ENCODE measurements around the gene AHRR.
"Not testable (repeated sequence)": the region's sequence is repeated elsewhere in the genome, so short reads cannot be mapped to it uniquely, and the experiment has no call there.

AHRR gene

DNA sequence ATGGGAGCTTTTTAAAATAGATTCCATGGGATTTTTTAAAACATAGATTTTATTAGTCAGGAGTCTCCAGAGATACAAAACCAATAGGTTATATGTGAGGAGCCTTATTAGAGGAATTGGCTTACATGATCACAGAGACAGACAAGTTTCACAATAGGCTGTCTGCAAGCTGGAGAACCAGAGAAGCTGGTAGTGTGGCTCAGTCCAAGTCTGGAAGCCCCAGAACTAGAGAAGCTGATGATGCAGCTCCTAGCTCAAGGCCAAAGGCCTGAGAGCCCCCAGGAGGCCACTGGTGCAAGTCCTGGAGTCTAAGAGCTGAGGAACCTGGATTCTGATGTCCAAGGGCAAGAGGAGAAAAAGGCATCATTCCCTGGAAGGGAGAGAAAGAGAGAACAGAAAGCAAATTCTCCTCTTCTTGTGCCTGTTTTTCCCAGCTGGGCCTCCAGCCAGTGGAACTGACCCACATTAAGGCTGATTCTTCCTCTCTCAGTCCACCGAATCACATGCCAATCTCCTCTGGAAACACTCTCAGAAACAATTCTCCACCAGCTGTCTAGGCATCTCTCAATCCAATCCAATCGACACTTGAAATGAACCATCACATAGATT lies 59.3 kb downstream of the AHRR start:
- Histone ChIP-seq H3K36me3 (ENCODE audit: insufficient read depth, low read length) (peaks cover 19% of the 10 kb centered on the region), H3K27ac (ENCODE audit: low read depth, low read length, poor library complexity, severe bottlenecking) (no peak overlapping the region), H3K79me2 (ENCODE audit: insufficient read depth, low read length) (no peaks in the 10 kb centered on the region), H3K27me3 (ENCODE audit: insufficient read depth, low read length) (no peaks in the 10 kb centered on the region), H3F3A (ENCODE audit: insufficient read depth, low read length) (no peaks in the 10 kb centered on the region), H3K4me1 (ENCODE audit: insufficient read depth, low read length, severe bottlenecking) (peaks cover 36% of the 10 kb centered on the region), H3K9me2 (ENCODE audit: low read depth, low read length) (no peaks in the 10 kb centered on the region), H4K20me1 (ENCODE audit: insufficient read depth, low read length) (no peaks in the 10 kb centered on the region), H3K4me2 (ENCODE audit: low read length) (no peak overlapping the region), H3K4me3 (ENCODE audit: low read depth, low read length, poor library complexity, severe bottlenecking) (no peak overlapping the region), H3K9ac (ENCODE audit: low read length) (no peak overlapping the region), H2AFZ (ENCODE audit: low read length) (no peak overlapping the region), H3K9me3 (ENCODE audit: low read length) (peaks cover 13% of the 10 kb centered on the region; the same call in 1 of the 2 replicates)
- TF ChIP-seq, protein P1, sequence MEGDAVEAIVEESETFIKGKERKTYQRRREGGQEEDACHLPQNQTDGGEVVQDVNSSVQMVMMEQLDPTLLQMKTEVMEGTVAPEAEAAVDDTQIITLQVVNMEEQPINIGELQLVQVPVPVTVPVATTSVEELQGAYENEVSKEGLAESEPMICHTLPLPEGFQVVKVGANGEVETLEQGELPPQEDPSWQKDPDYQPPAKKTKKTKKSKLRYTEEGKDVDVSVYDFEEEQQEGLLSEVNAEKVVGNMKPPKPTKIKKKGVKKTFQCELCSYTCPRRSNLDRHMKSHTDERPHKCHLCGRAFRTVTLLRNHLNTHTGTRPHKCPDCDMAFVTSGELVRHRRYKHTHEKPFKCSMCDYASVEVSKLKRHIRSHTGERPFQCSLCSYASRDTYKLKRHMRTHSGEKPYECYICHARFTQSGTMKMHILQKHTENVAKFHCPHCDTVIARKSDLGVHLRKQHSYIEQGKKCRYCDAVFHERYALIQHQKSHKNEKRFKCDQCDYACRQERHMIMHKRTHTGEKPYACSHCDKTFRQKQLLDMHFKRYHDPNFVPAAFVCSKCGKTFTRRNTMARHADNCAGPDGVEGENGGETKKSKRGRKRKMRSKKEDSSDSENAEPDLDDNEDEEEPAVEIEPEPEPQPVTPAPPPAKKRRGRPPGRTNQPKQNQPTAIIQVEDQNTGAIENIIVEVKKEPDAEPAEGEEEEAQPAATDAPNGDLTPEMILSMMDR (IDR thresholded peaks at IDR 0.05; ENCODE audit: low read length) = no peak
- TF ChIP-seq EZH2 (IDR thresholded peaks at IDR 0.05; ENCODE audit: borderline replicate concordance, low read length) = no peak

GRCh38 chr5:383066-383465 lies 61.6 kb downstream of the AHRR start:
- no peak overlapping the region for H3K4me3 ChIP-seq (ENCODE audit: low read depth, low read length, poor library complexity, severe bottlenecking)
- peaks cover 19% of the 10 kb centered on the region for H3K36me3 ChIP-seq (ENCODE audit: insufficient read depth, low read length)
- no peaks in the 10 kb centered on the region for H3K27me3 ChIP-seq (ENCODE audit: insufficient read depth, low read length)
- no peak for TF ChIP-seq EZH2 (IDR thresholded peaks at IDR 0.05; ENCODE audit: borderline replicate concordance, low read length)
- H2AFZ ChIP-seq (ENCODE audit: low read length) = no peak overlapping the region
- no peaks in the 10 kb centered on the region for H3K79me2 ChIP-seq (ENCODE audit: insufficient read depth, low read length)
- no peak overlapping the region for H3K4me2 ChIP-seq (ENCODE audit: low read length)
- no peak overlapping the region for H3K9ac ChIP-seq (ENCODE audit: low read length)
- H3F3A ChIP-seq (ENCODE audit: insufficient read depth, low read length) = no peaks in the 10 kb centered on the region
- H3K4me1 ChIP-seq (ENCODE audit: insufficient read depth, low read length, severe bottlenecking) = peaks cover 33% of the 10 kb centered on the region
- H3K9me3 ChIP-seq (ENCODE audit: low read length) = peaks cover 17% of the 10 kb centered on the region; the same call in 1 of the 2 replicates
- no peaks in the 10 kb centered on the region for H4K20me1 ChIP-seq (ENCODE audit: insufficient read depth, low read length)
- no peaks in the 10 kb centered on the region for H3K9me2 ChIP-seq (ENCODE audit: low read depth, low read length)
- no peak overlapping the region for H3K27ac ChIP-seq (ENCODE audit: low read depth, low read length, poor library complexity, severe bottlenecking)

DNA sequence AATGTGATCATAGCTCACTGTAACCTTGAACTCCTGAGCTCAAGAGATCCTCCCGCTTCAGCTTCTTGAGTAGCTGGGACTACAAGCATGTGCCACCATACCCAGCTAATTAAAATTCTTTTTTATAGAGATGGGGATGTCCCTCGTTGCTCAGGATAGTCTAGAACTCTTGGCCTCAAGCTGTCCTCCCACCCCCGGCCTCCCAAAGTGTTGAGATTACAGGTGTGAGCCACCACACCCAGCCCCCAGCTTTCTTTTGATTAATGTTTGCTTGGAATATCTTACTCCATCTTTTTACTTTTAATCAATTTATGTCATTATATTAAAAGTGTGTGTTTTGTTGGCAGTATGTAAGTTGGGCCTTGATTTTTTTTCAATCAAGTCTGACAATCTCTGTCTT lies 62.1 kb downstream of the AHRR start:
- Histone ChIP-seq H3K4me3 (ENCODE audit: low read depth, low read length, poor library complexity, severe bottlenecking) (no peak overlapping the region), H3K79me2 (ENCODE audit: insufficient read depth, low read length) (no peaks in the 10 kb centered on the region), H2AFZ (ENCODE audit: low read length) (no peak overlapping the region), H3K4me2 (ENCODE audit: low read length) (no peak overlapping the region), H3K36me3 (ENCODE audit: insufficient read depth, low read length) (peaks cover 19% of the 10 kb centered on the region), H3K9me2 (ENCODE audit: low read depth, low read length) (no peaks in the 10 kb centered on the region), H3K9me3 (ENCODE audit: low read length) (peaks cover 17% of the 10 kb centered on the region; the same call in 1 of the 2 replicates), H3F3A (ENCODE audit: insufficient read depth, low read length) (no peaks in the 10 kb centered on the region), H3K27me3 (ENCODE audit: insufficient read depth, low read length) (no peaks in the 10 kb centered on the region), H4K20me1 (ENCODE audit: insufficient read depth, low read length) (no peaks in the 10 kb centered on the region), H3K27ac (ENCODE audit: low read depth, low read length, poor library complexity, severe bottlenecking) (no peak overlapping the region), H3K9ac (ENCODE audit: low read length) (no peak overlapping the region), H3K4me1 (ENCODE audit: insufficient read depth, low read length, severe bottlenecking) (peaks cover 33% of the 10 kb centered on the region)
- TF ChIP-seq, protein P1 (IDR thresholded peaks at IDR 0.05; ENCODE audit: low read length) = no peak
- no peak for TF ChIP-seq EZH2 (IDR thresholded peaks at IDR 0.05; ENCODE audit: borderline replicate concordance, low read length)

- H2AFZ ChIP-seq (ENCODE audit: low read length); H3K79me2 ChIP-seq (ENCODE audit: insufficient read depth, low read length); H3K27ac ChIP-seq (ENCODE audit: low read depth, low read length, poor library complexity, severe bottlenecking); H3K9me2 ChIP-seq (ENCODE audit: low read depth, low read length); H3K27me3 ChIP-seq (ENCODE audit: insufficient read depth, low read length); H4K20me1 ChIP-seq (ENCODE audit: insufficient read depth, low read length); H3K4me2 ChIP-seq (ENCODE audit: low read length); H3K9ac ChIP-seq (ENCODE audit: low read length); H3F3A ChIP-seq (ENCODE audit: insufficient read depth, low read length); H3K4me3 ChIP-seq (ENCODE audit: low read depth, low read length, poor library complexity, severe bottlenecking): not testable (repeated sequence)
- Histone ChIP-seq H3K36me3 (ENCODE audit: insufficient read depth, low read length) (peaks cover 19% of the 10 kb centered on the region), H3K9me3 (ENCODE audit: low read length) (peaks cover 17% of the 10 kb centered on the region; the same call in 1 of the 2 replicates), H3K4me1 (ENCODE audit: insufficient read depth, low read length, severe bottlenecking) (peaks cover 33% of the 10 kb centered on the region)
These were observed 63.1 kb downstream of the AHRR start for GRCh38 chr5:384576-384975.
